Thyroid gland (tissue), 4 donors: ENCODE results near the gene PECR. TPM values are rescaled to one million over a fixed set of nuclear protein-coding genes. Genes with fewer than 3 reads are reported as not detected.
"Not testable (repeated sequence)": the region's sequence is repeated elsewhere in the genome, so short reads cannot be mapped to it uniquely, and the experiment has no call there.

ENCODE experiments used
- DNase-seq, 2 donors: peaks; one replicate each; pipeline ENCODE4 v3.0.0-alpha.2; 2019
- H3K27ac ChIP-seq, 3 donors: fragments of 200-600 bp; sonication (generic); 1 replicate in 2 of 3; 2 replicates in 1 of 3; pipeline ENCODE4 v1.5.1; 2016 to 2019; ENCODE audit warnings: mild to moderate bottlenecking in 1 of 3, moderate library complexity in 1 of 3
- H3K27me3 ChIP-seq: fragments of 200-600 bp; sonication (generic); one replicate; pipeline ENCODE4 v1.5.1; 2019
- H3K36me3 ChIP-seq, 2 donors: fragments of 200-600 bp; sonication (generic); one replicate each; pipeline ENCODE4 v1.5.1; 2016 to 2019
- H3K4me1 ChIP-seq, 2 donors: fragments of 200-600 bp; sonication (generic); one replicate each; pipeline ENCODE4 v1.5.1; 2017 to 2019
- H3K4me3 ChIP-seq, 3 donors: fragments of 200-600 bp; sonication (generic); replicated peaks in 1 of 3; 1 replicate in 2 of 3; 2 replicates in 1 of 3; pipeline ENCODE4 v1.5.1; 2016; ENCODE audit warnings: mild to moderate bottlenecking in 1 of 3
- H3K9me3 ChIP-seq: fragments of 200-600 bp; sonication (generic); one replicate; pipeline ENCODE4 v1.5.1; 2017
- POLR2A ChIP-seq, 2 donors: fragments of 450-650 bp; IDR thresholded peaks; one replicate each; pipeline ENCODE4 v1.6.1; 2017; ENCODE audit warnings: antibody characterized with exemption in 2 of 2, mild to moderate bottlenecking in 2 of 2, moderate library complexity in 1 of 2
- WGBS, 2 donors: methylation state at CpG; one replicate each; pipeline ENCODE4 v1.1.5; 2017; 5-methylcytosine and 5-hydroxymethylcytosine counted together
- intact Hi-C: fragments of 100-400 bp; cut with DNase I; formaldehyde crosslinking; loops from one replicate; pipeline ENCODE4 v1.15.1; 2023
- total RNA-seq, 4 donors: library from RNA; depleted of rRNA; stranded (reverse); fragments of >200 nt; gene quantifications; one replicate each; pipeline ENCODE4 v1.2.3, GENCODE V29; 2016
- TF ChIP-seq, protein P1 (sequence below), 6 experiments: fragments of 200-600 bp in 3 of 6; fragments of 450-650 bp in 3 of 6; sonication (generic) in 3 of 6; IDR thresholded peaks; one replicate each; pipeline ENCODE4 v1.5.1; 2016 to 2019; ENCODE audit warnings: antibody characterized with exemption in 6 of 6, mild to moderate bottlenecking in 2 of 6, inconsistent platforms in 1 of 6, moderate library complexity in 1 of 6

Gene PECR
- total RNA-seq, 4 donors from 2014 or later, result 14.6 to 25.6 (median 22.8) TPM

DNA sequence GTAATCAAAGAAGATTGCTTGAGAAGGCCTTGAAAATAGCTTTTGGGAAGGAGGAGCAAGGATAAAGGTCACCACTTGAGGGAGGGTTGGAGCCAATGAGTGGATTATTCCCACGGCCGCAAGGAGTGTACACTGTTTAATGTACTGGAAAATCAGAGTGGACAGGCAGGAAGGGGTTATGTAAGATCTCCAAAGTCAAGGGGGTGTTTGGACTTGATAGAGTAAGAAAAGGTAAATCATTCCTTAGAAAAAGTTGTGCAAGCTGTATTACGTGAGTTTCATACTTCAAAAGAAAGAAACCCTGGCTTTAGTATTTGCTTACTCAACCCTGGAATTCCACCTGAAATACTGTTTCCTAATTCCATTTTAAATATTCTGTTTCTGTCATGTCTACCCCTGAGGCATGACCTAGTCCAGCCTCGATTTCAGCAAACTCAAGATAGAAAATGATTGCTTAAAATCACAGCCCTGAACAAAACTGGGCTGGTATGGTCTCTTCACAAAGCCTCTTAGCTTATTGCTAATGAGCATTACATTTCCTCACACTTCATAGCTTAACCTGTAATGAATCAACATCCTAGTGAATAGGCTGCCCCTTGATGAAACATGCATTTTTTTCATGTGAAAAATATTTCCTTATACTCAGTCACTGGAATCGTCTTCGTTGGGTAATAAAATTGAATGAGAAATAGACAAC lies 69.3 kb downstream of the PECR start:
- H3K36me3 ChIP-seq, result no peaks in the 10 kb centered on the region
- WGBS, 2 donors, result 15 to 21% methylated on average over 6 of the region's 6 CpGs
- no peak for DNase-seq
- H3K27me3 ChIP-seq, result no peaks in the 10 kb centered on the region
- peak overlapping the region in 1 of 3 donors; percentile 49 for H3K4me3 ChIP-seq
- TF ChIP-seq POLR2A (IDR thresholded peaks at IDR 0.05), result no peak
- TF ChIP-seq, protein P1, sequence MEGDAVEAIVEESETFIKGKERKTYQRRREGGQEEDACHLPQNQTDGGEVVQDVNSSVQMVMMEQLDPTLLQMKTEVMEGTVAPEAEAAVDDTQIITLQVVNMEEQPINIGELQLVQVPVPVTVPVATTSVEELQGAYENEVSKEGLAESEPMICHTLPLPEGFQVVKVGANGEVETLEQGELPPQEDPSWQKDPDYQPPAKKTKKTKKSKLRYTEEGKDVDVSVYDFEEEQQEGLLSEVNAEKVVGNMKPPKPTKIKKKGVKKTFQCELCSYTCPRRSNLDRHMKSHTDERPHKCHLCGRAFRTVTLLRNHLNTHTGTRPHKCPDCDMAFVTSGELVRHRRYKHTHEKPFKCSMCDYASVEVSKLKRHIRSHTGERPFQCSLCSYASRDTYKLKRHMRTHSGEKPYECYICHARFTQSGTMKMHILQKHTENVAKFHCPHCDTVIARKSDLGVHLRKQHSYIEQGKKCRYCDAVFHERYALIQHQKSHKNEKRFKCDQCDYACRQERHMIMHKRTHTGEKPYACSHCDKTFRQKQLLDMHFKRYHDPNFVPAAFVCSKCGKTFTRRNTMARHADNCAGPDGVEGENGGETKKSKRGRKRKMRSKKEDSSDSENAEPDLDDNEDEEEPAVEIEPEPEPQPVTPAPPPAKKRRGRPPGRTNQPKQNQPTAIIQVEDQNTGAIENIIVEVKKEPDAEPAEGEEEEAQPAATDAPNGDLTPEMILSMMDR (IDR thresholded peaks at IDR 0.05), result peak in 2 of 6 experiments; percentile 4 to 9
- peaks cover 4 to 14% of the 10 kb centered on the region in 2 donors for H3K4me1 ChIP-seq
- peak overlapping the region in 2 of 3 donors; percentile 51 to 63 for H3K27ac ChIP-seq
- H3K9me3 ChIP-seq, result no peaks in the 10 kb centered on the region
- intact Hi-C loops, result no loop called here

DNA sequence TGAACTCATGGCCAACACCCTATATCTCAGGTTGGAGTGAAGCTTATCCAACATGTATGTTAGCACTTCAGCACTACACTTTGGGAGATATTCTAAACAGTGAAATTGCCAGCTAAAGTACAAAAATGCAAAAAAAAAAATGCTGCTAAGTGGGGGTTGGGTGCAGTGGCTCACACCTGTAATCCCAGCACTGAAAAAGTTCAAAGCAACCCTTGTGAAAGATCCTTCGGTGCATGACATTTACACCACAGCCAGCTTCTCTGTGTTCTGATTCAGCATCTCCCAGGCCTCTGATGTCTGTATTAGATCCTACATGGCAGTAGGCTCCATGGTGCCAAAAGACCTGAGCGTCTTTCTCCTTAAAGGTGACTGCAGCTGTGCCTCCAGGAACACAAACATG lies 72.4 kb downstream of the PECR start:
- WGBS, 2 donors, result 94 to 100% methylated on average over 2 of the region's 2 CpGs
- H3K36me3 ChIP-seq, H3K27me3 ChIP-seq, intact Hi-C loops, H3K27ac ChIP-seq, DNase-seq, H3K4me3 ChIP-seq, H3K9me3 ChIP-seq: not testable (repeated sequence)
- H3K4me1 ChIP-seq, result peaks cover 4 to 13% of the 10 kb centered on the region in 2 donors

DNA sequence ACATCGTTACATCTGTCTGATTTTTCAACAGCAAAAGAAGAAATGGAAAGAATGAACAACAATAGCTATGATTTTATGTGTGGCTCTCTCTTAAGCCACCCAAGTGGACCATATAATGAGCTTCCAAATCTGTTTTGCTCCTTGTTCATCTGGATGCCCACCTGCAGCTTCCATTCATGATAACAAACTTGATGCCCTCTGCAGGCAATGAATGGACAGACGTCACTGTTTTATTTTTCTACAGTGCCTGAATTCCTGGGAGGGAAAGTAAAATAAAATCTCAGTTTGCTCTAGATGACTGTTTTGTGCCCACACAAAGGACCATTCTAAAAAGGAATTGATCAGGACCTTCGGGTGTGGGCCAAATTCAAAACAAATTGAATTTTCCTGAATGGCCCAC lies 73.2 kb downstream of the PECR start:
- no peak overlapping the region for H3K27ac ChIP-seq
- H3K36me3 ChIP-seq, result no peaks in the 10 kb centered on the region
- DNase-seq, result no peak
- 92 to 93% methylated on average over 3 of the region's 3 CpGs for WGBS, 2 donors
- no peak for TF ChIP-seq POLR2A (IDR thresholded peaks at IDR 0.05)
- TF ChIP-seq, protein P1 (IDR thresholded peaks at IDR 0.05), result no peak
- no peaks in the 10 kb centered on the region for H3K27me3 ChIP-seq
- peaks cover 4 to 6% of the 10 kb centered on the region in 2 donors for H3K4me1 ChIP-seq
- intact Hi-C loops, result no loop called here
- H3K4me3 ChIP-seq, result no peak overlapping the region
- H3K9me3 ChIP-seq, result no peaks in the 10 kb centered on the region

DNA sequence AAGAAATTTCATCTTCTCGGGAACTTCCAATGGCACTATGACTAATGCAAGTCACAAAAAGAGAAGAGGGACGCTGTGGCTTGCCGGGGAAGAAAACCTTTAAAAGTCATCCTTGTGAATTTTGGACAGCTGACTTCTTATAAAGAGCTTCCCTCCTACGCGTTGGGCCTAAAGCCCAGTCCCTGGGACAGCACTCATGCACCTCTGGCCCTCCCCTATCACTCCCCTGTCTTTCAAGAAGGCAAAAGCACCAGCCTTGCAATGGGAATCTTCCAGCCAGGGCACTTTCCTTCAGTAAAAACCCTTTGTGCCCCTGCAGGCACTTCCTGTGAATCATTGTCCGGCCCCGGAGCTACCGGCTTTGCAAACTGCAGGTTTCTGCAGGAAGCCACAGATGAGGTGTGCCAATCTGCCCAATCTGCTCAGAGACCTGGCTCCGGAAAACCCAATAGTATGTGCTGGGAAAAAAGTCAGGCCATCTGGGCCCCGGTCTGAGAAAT lies 75.4 kb downstream of the PECR start:
- Histone ChIP-seq H3K4me3 (no peak overlapping the region), H3K36me3 (no peaks in the 10 kb centered on the region), H3K4me1 (no peaks in the 10 kb centered on the region), H3K9me3 (no peaks in the 10 kb centered on the region), H3K27me3 (no peaks in the 10 kb centered on the region), H3K27ac (no peak overlapping the region)
- intact Hi-C loops, result no loop called here
- TF ChIP-seq, protein P1 (IDR thresholded peaks at IDR 0.05), result no peak
- no peak for TF ChIP-seq POLR2A (IDR thresholded peaks at IDR 0.05)
- DNase-seq, result no peak
- WGBS, 2 donors, result 62 to 72% methylated on average over 10 of the region's 10 CpGs

GRCh38 chr2:216004697-216005283 lies 76.8 kb downstream of the PECR start:
- Histone ChIP-seq H3K36me3 (no peaks in the 10 kb centered on the region), H3K4me3 (no peak overlapping the region), H3K9me3 (no peaks in the 10 kb centered on the region), H3K4me1 (no peaks in the 10 kb centered on the region), H3K27me3 (no peaks in the 10 kb centered on the region), H3K27ac (no peak overlapping the region)
- DNase-seq, result no peak
- intact Hi-C loops, result no loop called here
- 89 to 92% methylated on average over 3 of the region's 3 CpGs for WGBS, 2 donors
- TF ChIP-seq, protein P1 (IDR thresholded peaks at IDR 0.05), result no peak
